Prostate gland (tissue), 2 donors: Measurements from ENCODE around the gene CFTR. TPM values are rescaled to one million over a fixed set of nuclear protein-coding genes. Genes with fewer than 3 reads are reported as not detected.

Experiments
- DNase-seq: peaks from one replicate; pipeline ENCODE4 v3.0.0-alpha.2; 2019; ENCODE audit warnings: low spot score
- H3K27ac ChIP-seq, 2 donors: fragments of 200-600 bp; sonication (generic); 2 replicates each; pipeline ENCODE4 v1.5.1; 2017 to 2019
- H3K27me3 ChIP-seq: fragments of 200-600 bp; sonication (generic); replicated peaks from 2 replicates; pipeline ENCODE4 v1.5.1; 2019; ENCODE audit not compliant: insufficient read depth
- H3K36me3 ChIP-seq, 2 donors: fragments of 200-600 bp; sonication (generic); 1 replicate in 1 of 2; 2 replicates in 1 of 2; pipeline versions ENCODE4 v1.5.1 to v1.8.1; 2017 to 2019
- H3K4me1 ChIP-seq: fragments of 200-600 bp; sonication (generic); replicated peaks from 2 replicates; pipeline ENCODE4 v1.5.1; 2019
- H3K4me3 ChIP-seq, 2 donors: fragments of 200-600 bp; sonication (generic); 2 replicates each; pipeline ENCODE4 v1.5.1; 2017 to 2019
- H3K9me3 ChIP-seq: fragments of 200-600 bp; sonication (generic); 2 replicates; pipeline ENCODE4 v1.5.1; 2017
- CTCF ChIP-seq, 4 experiments: fragments of 200-600 bp in 2 of 4; fragments of 450-650 bp in 2 of 4; sonication (generic) in 2 of 4; IDR thresholded peaks; 1 replicate in 3 of 4; 2 replicates in 1 of 4; pipeline ENCODE4 v1.5.1; 2016 to 2019; ENCODE audit warnings: antibody characterized with exemption in 4 of 4, mild to moderate bottlenecking in 2 of 4, moderate library complexity in 2 of 4
- POLR2A ChIP-seq: fragments of 450-650 bp; IDR thresholded peaks from one replicate; pipeline ENCODE4 v1.6.1; 2016; ENCODE audit warnings: antibody characterized with exemption, mild to moderate bottlenecking
- POLR2AphosphoS5 ChIP-seq: sonication (generic); formaldehyde crosslinking; IDR thresholded peaks from one replicate; pipeline ENCODE4 v1.6.1; 2017; ENCODE audit warnings: antibody characterized with exemption
- WGBS: methylation state at CpG from one replicate; pipeline ENCODE4 v1.1.5; 2018; 5-methylcytosine and 5-hydroxymethylcytosine counted together
- intact Hi-C: fragments of 100-400 bp; cut with DNase I; formaldehyde crosslinking; loops from one replicate; pipeline ENCODE4 v1.14.2; 2022
- total RNA-seq, 2 donors: library from RNA; depleted of rRNA; stranded (reverse); fragments of >200 nt; gene quantifications; one replicate each; pipeline ENCODE4 v1.1.0, GENCODE V29; 2016

CFTR gene
- total RNA-seq, 2 donors from 2014 or later: 2.9 to 5.6 TPM

GRCh38 chr7:117664047-117664446, 184.2 kb downstream of the CFTR start:
- no peaks in the 10 kb centered on the region for H3K36me3 ChIP-seq
- no peak for DNase-seq
- intact Hi-C loops: no loop called here
- TF ChIP-seq POLR2AphosphoS5 (no peak), POLR2A (no peak), CTCF (IDR thresholded peaks at IDR 0.05) (no peak)
- no peaks in the 10 kb centered on the region for H3K4me1 ChIP-seq
- no peaks in the 10 kb centered on the region for H3K27me3 ChIP-seq
- H3K9me3 ChIP-seq: no peaks in the 10 kb centered on the region
- H3K27ac ChIP-seq: no peak overlapping the region
- no peak overlapping the region for H3K4me3 ChIP-seq
- WGBS: 87% methylated on average over 3 of the region's 3 CpGs

- peak overlapping the region; percentile 53 to 58 for H3K27ac ChIP-seq
- no peaks in the 10 kb centered on the region for H3K4me1 ChIP-seq
- TF ChIP-seq POLR2AphosphoS5 (peak; percentile 77), CTCF (IDR thresholded peaks at IDR 0.05) (no peak), POLR2A (no peak)
- peak; percentile 23 for DNase-seq
- no peaks in the 10 kb centered on the region for H3K36me3 ChIP-seq
- H3K4me3 ChIP-seq: no peak overlapping the region
- no peaks in the 10 kb centered on the region for H3K27me3 ChIP-seq
- intact Hi-C loops: no loop called here
- H3K9me3 ChIP-seq: no peaks in the 10 kb centered on the region
Observed at GRCh38 chr7:117665368-117665767, 185.5 kb downstream of the CFTR start.

GRCh38 chr7:117666031-117666430, 186.2 kb downstream of the CFTR start:
- DNase-seq: no peak
- Histone ChIP-seq H3K4me3 (no peak overlapping the region), H3K27ac (peak overlapping the region; percentile 53 to 58), H3K9me3 (no peaks in the 10 kb centered on the region), H3K27me3 (no peaks in the 10 kb centered on the region), H3K36me3 (no peaks in the 10 kb centered on the region), H3K4me1 (no peaks in the 10 kb centered on the region)
- no peak for TF ChIP-seq CTCF (IDR thresholded peaks at IDR 0.05)
- TF ChIP-seq POLR2AphosphoS5: peak; percentile 18
- TF ChIP-seq POLR2A: no peak
- intact Hi-C loops: no loop called here
- 32% methylated on average over 1 of the region's 1 CpG for WGBS

- WGBS: 92% methylated on average over 6 of the region's 6 CpGs
- no peak for TF ChIP-seq POLR2A
- no peak for TF ChIP-seq CTCF (IDR thresholded peaks at IDR 0.05)
- no peak for TF ChIP-seq POLR2AphosphoS5
- intact Hi-C loops: no loop called here
- Histone ChIP-seq H3K27me3 (no peaks in the 10 kb centered on the region), H3K4me1 (no peaks in the 10 kb centered on the region), H3K36me3 (no peaks in the 10 kb centered on the region), H3K27ac (peak overlapping the region; percentile 53 to 58), H3K9me3 (no peaks in the 10 kb centered on the region), H3K4me3 (no peak overlapping the region)
- no peak for DNase-seq
Observed at GRCh38 chr7:117666689-117667088, 186.9 kb downstream of the CFTR start.

GRCh38 chr7:117667456-117667855, 187.6 kb downstream of the CFTR start:
- Histone ChIP-seq H3K4me3 (no peak overlapping the region), H3K9me3 (no peaks in the 10 kb centered on the region), H3K4me1 (no peaks in the 10 kb centered on the region), H3K27me3 (no peaks in the 10 kb centered on the region), H3K36me3 (no peaks in the 10 kb centered on the region), H3K27ac (no peak overlapping the region)
- TF ChIP-seq POLR2AphosphoS5 (no peak), POLR2A (no peak), CTCF (IDR thresholded peaks at IDR 0.05) (no peak)
- whole genome bisulfite sequencing: 83% methylated on average over 2 of the region's 2 CpGs
- intact Hi-C loops: no loop called here
- no peak for DNase-seq
